CD4-positive, alpha-beta T cell treated with Interleukin-4 for 4 hours (primary cell): ENCODE data around the gene CALHM3.
A peak's percentile ranks its signal among the peaks of the same experiment; 100 is the strongest.
"Not testable (repeated sequence)": the region's sequence is repeated elsewhere in the genome, so short reads cannot be mapped to it uniquely, and the experiment has no call there.

ENCODE experiments used
- DNase-seq: peaks from one replicate; pipeline ENCODE4 v3.0.0-alpha.2; 2020

Gene CALHM3

DNA sequence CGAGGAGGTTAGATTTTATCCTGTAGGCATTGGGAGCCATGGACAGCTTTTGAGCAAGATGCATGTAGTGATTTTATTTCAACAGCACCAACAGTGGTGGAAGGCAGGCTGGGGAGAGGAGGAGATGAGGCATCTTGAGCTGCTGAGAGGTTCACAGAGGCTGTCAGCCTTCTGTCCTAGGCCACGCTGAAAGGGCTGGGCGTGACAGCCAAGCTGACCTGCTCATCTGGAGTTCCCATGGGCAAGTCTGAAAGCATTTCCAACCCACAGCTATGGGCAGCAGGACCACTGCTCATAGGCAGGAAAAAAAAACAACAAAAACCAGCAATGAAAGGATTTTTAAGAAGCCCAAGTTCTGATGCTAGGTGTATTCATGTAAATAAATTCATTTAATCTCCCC is 22.1 kb upstream of the CALHM3 start:
- no peak for DNase-seq

DNA sequence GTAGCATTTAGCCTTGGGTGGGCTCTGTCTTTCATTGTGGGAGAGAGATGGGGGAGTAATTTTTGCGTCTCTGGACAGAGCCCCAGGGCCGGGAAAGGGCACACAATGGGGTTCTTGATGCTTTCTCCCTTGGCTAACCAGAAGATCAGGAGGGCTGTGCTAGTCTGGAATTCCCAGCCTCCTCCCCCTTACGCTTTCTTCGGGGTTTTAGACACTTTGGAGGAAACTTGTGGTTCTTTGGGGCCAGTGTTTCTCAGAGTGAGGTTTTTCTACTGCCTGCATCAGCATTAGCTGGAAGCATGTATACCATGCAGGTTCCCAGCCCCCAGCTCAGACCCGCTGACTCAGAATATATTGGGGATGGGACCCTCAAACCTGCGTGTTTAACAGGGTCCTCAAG is 21.4 kb upstream of the CALHM3 start:
- no peak for DNase-seq

- DNase-seq, result no peak
Measured at GRCh38 chr10:103499881-103500280, 20.8 kb upstream of the CALHM3 start.

DNA sequence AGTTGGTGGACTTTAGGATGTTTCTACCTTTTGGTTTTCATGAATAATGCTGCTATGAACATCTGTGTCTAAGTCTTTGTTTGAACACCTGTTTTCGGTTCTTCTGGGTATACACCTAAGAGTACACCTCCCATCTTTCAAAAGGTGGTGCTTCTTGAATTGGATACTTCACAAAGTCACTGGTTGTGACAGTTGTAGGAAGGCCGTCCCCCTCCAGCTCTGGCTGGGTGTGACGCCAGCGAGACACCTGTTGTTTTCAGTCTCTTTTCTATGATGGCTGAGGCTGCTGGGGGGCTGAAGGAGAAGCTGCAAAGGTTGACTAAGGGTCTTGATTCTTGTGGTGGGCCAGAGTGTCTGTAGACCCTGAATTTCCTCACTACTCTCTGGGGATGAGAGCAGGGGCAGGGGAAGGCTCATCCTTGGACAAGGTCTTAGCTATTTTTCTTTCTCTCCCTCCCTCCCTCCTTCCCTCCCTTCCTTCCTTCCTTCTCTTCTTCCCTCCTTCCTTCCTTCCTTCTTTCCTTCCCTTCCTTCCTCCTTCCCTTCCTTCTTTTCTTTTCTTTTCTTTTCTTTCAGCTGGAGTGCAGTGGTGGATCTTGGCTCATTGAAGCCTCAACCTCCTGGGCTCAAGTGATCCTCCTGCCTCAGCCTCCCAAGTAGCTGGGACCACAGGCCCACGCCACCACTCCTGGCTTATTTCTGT is 20.0 kb upstream of the CALHM3 start:
- no peak for DNase-seq

DNA sequence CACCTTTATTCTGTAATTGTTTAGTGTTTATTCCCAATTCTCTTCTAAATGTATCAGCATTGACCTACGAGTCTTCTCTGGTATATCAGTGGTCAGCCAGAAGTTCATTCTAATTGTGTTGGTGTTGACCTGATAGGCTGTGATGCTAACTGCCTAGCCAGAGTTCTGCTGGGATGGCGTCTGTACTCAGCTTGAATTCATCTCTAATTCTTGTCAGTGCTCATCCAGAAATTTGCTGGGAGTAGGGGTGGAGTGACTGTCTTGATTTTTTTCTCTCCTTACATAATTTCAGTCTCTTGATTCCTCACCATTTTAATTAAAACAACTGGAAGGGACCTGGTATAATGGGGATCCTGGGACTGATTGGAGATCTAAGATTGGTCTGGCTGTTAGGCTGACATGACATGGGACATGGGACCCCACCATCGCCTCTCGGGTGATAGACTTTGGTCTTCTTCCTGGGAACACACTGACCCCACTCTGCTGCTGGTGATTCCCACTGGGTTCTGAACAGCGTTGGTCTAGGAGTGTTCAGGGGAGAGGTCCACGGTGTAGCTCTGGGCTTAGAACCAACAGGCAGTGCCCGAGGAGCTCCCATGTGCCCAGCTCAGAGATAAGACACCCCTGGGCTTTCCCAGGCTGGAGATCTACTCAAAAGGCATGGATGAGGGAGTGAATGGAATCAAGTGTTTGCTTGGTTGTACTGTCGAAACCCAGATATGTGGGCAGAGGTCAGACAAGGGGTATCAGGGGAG is 18.3 kb upstream of the CALHM3 start:
- DNase-seq, result no peak

DNA sequence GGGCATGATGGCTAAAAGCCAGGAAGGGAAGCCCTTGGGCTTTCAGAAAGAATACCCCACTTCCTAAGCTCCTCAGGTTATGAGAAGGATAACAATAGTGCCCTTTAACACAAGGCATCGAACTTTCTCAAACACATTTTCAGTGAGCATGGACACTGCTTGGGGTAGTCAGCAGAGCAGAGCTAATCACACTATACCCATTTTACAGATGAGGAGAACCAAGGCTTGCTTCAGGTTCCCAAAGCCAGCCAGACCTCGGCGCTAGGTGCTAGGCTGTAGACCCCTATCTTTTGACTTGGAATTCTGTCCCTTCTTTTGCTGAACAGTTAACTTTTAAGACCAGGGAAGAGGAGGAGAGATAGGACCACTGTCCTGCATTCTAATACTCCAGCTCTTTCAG is 16.3 kb upstream of the CALHM3 start:
- DNase-seq, result no peak

GRCh38 chr10:103493916-103494877 is 15.2 kb upstream of the CALHM3 start:
- no peak for DNase-seq

GRCh38 chr10:103493362-103493915 is 14.4 kb upstream of the CALHM3 start, which contains the start of gene NEURL1:
NEURL1 (plus strand) TSS chr10:103493705; CDS start chr10:103494388, 683 bp downstream.
- no peak for DNase-seq

DNA sequence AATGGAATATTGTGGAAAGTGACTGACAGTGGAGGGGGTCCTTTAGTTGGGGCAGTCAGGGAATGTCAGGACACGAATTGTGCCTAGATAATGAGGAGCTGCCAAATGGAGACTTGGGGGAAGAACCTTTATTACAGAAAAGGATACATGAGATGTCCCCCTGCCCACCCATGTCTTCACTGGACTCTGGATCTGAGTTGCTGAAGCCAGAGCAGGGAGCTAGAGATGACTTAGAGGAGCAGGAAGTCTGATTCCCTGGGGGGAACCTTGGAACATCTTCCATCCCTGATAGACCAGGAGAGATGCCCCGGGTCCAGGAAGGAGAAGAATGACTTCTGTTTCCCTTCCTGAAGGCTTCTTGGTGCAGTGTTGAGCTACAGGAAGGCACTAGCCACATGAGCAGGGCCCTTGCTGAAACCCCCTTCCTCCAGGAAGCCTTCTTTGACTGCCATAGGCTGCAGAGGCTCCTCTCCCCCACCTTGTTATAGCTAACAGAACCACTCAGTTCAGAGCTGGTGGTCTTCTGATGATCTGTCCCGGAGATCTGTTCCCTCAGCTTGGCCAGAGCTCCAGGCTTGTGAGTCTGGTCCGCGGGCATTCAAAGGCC is 13.7 kb upstream of the CALHM3 start:
- no peak for DNase-seq

DNA sequence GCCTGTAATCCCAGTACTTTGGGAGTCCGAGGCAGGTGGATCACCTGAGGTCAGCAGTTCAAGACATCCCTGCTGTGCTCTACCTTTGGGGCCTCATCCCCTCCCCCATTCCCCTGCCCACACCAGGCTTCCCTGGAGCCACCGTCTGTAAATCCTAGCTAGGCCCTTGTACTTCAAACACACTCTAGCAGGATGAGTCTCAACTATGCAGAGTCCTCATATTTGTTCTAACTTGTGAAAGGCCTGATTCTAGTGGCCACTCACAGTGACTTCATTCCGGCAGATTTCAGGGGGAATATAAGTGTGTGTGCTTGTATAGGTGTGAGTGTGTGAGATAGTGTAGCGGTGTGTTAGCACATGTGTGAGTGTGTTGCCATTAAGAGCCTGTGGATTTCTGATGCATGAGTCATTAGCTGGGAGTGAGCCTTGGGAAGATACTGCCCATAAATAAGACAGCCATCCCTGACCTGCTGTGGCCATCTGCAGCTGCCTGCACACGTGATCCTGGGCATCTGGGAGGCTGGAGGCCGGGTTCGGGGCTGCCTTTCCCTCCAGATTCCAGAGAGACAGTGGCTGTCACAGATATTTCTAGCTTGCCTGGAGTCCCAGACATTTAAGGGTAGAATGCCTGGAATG is 12.8 kb upstream of the CALHM3 start:
- DNase-seq, result no peak

DNA sequence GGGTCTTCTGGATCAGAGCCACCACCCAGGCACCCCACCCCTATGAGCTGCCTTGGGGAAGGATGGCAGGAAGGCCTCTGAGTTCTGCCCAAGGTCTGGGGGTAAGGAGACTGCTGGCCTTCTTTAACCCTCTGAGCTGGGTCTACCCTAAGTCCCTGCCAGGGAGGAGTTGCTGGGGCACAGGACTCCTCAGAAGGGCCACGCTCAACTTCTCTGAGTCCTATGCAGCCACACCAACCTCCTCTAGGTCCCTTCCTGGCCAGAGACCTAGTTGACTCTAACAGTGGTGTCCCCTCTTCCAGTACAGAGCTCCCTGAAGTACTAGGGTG is 11.9 kb upstream of the CALHM3 start:
- no peak for DNase-seq

DNA sequence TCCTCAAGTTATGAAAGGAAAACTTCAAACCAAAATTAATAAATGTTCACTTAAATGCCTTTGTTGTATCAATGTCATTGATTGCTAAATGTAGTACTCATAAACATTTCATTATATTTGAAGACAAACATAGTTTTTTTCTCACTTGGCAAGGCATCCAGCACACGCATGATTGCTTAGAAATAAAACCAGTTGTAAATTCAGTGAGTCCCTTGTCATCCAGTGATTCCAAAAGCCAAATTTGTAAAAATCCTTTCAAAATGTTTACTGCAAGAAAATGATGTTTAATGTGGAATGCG is 8.3 kb upstream of the CALHM3 start:
- no peak for DNase-seq

- not testable (repeated sequence) for DNase-seq
Measured at GRCh38 chr10:103486635-103487409, 7.8 kb upstream of the CALHM3 start.

GRCh38 chr10:103481974-103482531 is 3.0 kb upstream of the CALHM3 start:
- peak; percentile 77 for DNase-seq

DNA sequence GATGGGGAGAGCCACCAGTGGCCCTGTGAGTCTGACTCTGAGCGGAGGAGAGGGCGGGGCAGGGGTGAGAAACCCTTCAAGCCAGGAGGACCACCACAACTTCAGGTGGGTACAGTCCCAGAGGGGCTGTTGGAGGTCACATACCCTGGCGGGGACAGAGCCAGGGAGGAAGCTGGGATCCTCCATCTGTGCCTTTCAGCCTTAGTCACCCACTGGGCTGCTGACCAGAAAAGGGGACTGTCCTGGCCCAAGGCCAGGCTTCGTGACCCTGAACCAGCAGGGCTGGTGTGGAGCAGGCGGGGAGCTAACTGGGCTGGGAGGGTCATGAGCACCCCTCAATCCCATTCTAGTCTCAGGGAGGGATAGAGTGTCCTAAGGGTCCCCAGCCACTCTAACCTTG is 1.5 kb upstream of the CALHM3 start:
- no peak for DNase-seq

GRCh38 chr10:103478671-103479070 is 369 bp downstream of the CALHM3 start:
- no peak for DNase-seq

DNA sequence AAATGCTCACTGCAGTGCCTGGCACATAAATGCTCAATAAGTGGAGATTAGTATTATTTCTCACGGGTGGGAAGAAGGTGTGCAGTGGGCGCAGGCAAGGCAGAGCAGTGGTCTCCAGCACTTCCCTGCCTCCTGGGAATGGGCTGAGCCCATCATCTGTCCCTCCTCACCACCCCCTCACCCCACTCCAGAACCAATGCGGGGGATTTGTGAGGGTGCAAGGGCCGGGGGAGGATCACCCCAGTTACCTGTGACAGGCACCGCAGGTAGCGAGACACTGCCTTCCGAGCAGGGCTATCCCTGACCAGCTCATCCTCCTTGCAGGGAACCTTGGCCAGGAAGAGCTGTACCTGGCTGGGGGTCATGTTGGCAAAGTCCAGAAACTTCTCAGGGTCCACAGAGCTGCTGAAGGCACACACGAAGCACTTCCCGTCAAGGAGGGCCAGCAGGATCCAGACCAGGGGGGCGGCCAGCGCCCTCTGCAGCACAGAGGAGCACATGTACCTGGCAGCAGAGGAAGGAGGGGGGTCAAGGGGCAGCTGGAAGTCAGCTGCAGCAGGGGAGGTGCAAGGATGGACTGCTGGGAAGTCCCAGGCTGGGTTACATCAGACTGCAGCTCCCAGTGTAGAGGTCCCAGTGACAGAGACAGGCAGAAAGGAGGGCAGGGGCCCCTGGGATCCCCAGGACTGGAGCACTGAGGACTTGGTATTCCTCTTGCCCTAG is 2.8 kb downstream of the CALHM3 start:
- DNase-seq, result no peak

DNA sequence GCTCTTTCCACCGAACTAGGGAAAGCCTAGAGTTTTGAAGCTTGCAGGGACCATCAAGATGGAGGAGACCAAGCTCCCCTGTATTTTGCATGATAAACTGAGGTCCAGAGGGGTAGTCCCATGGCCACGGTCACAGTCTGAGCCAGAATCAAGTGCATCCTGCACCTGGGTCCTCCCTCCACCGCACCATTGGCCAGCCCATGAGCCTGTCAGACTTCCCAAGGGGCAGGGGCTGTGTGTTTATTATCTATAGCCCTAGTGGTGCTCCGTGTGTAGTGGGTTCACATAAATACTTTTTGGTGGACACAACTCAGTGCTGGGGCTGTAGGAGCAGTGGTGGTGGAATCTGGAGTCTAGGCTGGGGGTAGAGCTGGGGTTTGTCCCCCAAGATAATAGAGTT is 3.6 kb downstream of the CALHM3 start:
- DNase-seq, result no peak

DNA sequence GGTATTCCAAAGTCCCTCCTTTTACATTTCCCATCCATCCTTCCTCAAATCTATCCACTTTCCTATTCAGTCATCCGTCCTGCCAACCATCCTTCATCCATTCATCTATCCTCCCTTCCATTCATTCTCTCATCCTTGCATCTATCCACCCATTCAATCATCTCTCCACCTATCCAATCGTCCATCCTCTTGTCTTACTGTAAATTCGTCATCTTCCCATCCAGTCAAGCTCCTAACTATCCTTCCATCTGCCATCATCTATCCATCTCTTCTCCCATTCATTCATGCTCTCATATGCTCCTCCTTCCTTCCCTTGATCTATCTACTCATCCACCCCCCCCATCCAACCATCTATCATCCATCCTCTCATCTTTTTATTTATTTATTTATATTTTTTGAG is 5.0 kb downstream of the CALHM3 start:
- no peak for DNase-seq

GRCh38 chr10:103473261-103473671 is 5.8 kb downstream of the CALHM3 start:
- DNase-seq, result no peak

DNA sequence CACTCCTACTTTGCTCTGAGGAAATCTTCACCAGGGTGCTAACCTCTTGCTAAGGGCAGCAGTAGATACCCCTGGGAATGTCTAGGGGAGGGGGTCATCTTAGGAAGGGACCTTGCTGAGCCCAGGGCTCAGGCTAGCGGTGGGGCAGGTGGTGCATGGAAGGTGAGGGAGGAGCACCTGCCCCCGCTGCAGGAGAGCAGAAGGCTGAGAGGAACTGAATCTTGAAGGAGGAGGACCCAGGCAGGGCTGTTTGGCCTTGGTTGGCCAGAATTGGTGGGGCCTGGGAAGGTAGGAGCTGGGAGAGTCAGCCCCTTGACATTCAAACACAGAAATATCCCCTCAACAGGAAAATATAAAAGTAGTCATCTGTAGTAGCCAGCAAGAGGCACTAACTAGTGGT is 7.0 kb downstream of the CALHM3 start:
- no peak for DNase-seq
